HPDE6-E6E7 (cell line): ENCODE results near the gene KHK.

Experiments
- DNase-seq: peaks from one replicate; pipeline ENCODE4 v3.0.0; 2011; ENCODE audit warnings: missing footprints; ENCODE audit errors: extremely low spot score

Gene KHK

DNA sequence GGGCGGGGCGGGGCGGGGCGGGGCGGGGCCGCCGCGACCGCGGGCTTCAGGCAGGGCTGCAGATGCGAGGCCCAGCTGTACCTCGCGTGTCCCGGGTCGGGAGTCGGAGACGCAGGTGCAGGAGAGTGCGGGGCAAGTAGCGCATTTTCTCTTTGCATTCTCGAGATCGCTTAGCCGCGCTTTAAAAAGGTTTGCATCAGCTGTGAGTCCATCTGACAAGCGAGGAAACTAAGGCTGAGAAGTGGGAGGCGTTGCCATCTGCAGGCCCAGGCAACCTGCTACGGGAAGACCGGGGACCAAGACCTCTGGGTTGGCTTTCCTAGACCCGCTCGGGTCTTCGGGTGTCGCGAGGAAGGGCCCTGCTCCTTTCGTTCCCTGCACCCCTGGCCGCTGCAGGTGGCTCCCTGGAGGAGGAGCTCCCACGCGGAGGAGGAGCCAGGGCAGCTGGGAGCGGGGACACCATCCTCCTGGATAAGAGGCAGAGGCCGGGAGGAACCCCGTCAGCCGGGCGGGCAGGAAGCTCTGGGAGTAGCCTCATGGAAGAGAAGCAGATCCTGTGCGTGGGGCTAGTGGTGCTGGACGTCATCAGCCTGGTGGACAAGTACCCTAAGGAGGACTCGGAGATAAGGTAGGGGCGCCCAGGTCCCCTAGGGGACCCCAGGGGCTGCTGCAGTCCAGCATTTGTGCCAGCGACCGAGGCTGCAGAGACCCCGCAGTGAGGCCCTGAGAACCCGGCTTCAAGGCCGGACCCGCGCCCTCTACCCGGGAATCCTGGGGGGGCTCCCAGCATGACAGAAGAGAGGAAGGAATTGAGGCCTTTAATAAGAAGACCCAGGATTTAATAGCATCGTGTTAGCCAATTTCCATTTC lies at the start of gene KHK:
KHK (plus strand) TSS at position 49 of the 870 bp plus-strand sequence; CDS start at position 537, 488 bp downstream.
- peak; percentile 56 for DNase-seq

DNA sequence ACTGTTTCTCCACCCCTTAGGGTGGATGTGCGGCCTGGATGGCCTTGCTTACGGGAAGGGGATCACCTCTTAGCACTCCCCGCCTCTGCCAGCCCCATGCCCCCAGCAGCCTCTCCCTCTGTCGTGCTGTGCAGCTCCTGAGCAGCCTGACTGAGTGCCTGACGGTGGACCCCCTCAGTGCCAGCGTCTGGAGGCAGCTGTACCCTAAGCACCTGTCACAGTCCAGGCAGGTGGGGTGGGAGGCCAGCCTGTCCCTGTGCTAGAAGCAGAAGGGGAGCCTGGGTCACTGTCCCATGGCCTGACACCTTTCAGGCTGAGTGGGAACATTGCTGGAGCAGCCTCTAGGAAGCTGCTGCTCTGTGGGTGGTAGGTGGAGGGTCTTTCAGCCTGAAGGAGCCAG lies 48.6 kb upstream of the KHK start:
- DNase-seq, result no peak

DNA sequence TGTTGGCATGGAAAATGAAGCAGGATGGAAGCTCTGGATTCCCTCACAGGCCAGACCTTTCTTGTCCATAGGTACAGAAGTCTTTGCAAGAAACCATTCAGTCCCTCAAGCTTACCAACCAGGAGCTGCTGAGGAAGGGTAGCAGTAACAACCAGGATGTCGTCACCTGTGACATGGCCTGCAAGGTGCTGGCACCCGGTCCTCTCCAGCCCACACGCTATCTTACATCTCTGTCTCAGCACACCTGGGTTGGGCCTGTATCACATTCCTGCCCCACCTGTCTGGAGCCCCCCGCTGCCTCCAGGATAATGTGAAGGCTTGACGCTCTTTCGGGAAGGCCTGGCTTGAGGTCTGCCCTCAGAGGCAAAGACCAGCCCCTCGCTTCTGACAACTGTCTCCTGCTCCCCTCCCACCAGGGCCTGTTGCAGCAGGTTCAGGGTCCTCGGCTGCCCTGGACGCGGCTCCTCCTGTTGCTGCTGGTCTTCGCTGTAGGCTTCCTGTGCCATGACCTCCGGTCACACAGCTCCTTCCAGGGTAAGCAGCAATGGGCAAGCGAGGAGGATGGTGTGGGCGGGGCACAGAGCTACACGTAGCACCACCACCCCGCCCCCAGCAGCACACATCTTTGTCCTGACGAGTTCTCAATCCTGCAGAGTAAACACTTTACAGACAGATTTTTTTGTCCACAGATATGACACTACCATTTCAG lies 47.8 kb upstream of the KHK start:
- DNase-seq, result no peak

GRCh38 chr2:27039426-27039825 lies 47.1 kb upstream of the KHK start:
- DNase-seq, result no peak

DNA sequence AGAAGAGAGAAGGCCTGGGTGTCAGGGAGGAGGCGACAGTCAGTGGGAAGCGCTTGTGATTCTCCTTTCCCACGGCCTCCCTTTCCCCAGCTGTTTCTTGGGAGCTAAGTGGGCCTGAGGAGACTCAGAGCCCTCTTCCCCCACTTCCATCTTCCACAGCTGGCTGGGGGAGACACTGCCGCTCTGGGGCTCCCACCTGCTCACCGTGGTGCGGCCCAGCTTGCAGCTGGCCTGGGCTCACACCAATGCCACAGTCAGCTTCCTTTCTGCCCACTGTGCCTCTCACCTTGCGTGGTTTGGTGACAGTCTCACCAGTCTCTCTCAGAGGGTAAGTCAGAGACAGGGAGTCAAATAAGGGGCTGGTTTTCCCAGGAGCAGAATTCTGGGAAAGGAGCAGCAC lies 46.7 kb upstream of the KHK start:
- DNase-seq, result no peak

DNA sequence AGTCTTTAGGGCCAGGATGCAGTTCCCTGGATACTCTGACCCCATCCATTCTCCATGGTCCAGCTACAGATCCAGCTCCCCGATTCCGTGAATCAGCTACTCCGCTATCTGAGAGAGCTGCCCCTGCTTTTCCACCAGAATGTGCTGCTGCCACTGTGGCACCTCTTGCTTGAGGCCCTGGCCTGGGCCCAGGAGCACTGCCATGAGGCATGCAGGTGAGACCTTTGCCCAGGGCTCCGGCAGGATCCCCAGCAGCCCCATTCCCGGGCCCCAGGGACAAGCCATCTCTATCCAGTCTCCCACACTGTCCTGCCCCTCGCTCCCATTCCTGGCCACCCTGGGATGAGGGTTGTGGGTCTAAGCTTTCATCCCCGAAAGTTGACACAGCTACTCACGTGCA lies 46.3 kb upstream of the KHK start:
- DNase-seq, result no peak

DNA sequence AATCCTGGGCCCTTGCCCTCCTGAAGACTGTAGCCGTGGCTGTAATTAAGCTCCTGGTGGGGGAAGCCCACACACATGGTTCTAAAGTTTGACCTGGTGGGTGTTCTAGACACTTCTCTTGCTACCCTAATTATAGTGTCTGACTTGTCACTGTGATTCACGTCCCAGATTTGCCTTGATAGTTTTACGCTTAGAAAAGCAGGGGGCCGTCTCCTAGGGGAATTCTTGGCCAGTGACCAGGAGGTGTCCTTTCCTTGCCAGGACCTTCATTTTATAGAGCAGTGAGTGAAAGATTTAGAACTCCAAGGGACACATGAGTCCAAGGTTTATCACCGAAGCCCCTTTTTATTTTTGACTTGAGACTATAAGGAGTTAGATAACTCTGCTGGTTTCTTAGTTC lies 44.8 kb upstream of the KHK start:
- DNase-seq, result no peak

GRCh38 chr2:27042159-27042661 lies 44.4 kb upstream of the KHK start:
- DNase-seq, result no peak

- no peak for DNase-seq
Measured at GRCh38 chr2:27042985-27043634, 43.5 kb upstream of the KHK start.

GRCh38 chr2:27049422-27050280 lies 36.9 kb upstream of the KHK start:
- DNase-seq, result peak; percentile 34

DNA sequence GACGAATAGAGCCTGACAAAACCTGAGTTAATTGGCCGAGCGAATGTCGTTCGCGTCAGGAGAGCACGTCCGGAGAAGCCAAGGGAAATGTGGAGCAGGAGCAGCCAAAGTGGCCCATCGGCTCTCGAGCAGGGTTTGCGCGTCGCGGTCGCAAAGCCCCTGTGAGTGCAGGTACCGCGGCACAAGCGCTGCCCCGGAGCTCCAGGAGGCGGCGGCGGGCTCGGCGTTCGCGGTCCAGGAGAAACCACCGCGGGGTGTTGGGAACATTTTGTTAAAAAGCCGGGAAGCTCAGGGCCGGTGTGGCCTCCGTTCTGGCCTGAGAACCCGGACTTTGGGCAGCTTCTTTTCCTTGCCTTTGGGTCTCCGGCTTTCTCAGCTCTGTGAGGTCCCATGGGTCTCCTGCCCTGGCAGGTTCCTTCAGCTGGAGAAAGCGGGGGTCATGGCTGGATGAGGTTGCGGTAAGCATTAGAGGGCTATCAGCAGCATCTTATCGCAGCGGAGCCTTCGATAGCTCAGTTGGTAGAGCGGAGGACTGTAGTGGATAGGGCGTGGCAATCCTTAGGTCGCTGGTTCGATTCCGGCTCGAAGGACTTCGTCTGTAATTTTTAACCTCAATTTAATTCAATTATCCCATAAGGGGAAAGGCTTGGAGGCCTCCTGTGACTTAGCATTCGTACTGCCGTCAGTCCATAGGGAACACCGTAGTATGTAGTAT lies 36.1 kb upstream of the KHK start:
- peak; percentile 86 for DNase-seq

DNA sequence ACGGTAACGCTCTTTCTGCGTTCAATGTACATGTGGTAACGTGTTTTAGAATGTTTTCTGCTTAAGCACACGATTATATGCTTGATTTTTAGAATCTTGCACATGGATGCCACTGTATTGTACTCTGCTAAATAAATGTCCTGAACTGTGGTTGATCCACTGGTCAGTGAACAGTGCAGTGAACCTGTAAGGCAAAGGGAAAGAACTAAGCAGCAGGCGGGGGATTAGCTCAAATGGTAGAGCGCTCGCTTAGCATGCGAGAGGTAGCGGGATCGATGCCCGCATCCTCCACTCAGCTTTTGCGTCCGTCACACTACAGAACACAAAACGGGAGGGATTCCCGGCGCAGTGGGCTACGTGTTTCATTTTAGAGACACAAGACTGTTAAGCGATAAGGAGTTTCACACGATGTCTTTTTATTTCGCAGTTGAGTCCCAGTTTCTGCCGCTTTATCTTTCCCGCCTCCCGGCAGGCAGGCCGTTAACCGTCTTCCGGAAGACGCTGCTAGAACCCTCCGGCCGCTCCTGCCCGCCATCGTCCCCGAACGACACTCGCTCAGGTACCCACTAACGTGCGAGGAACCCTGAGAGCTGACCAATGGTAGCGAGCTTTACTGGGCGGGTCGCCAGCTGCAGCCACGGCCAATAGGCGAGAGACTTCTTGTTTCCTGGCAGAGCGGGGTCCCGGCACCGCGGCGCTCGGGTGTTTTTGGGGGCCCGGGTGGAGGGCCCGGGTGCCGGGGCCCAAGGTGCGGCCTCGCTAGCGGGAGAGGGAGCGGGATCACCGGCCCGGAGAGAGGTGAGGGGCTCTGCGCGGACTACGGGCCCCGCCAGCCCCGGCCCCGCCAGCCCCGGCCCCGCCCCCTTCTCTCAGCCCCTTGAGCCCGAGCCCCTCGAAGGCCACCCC lies 35.3 kb upstream of the KHK start, which contains the start of gene AGBL5:
AGBL5 (plus strand) TSS at position 673 of the 906 bp plus-strand sequence. CDS start 1,291 bp downstream, outside the sequence.
- peak; percentile 100 for DNase-seq

GRCh38 chr2:27051902-27052645 lies 34.5 kb upstream of the KHK start:
- no peak for DNase-seq

GRCh38 chr2:27053321-27053720 lies 33.3 kb upstream of the KHK start:
- no peak for DNase-seq

DNA sequence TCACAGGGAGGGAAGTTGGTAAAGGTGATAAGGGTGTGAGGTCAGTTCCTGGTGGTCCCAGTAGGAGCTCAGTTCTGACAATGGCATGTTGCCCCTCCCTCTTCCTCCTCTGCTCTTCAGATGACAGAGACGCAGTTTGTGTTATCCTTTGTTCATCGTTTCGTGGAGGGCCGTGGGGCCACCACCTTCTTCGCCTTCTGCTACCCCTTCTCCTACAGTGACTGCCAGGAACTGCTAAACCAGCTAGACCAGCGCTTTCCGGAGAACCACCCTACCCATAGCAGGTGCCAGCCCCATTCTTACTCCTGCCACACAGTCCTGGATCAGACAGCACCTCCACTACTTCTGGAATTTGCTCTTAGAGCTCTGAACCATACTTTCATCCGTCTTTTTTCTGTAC lies 32.8 kb upstream of the KHK start:
- DNase-seq, result no peak

DNA sequence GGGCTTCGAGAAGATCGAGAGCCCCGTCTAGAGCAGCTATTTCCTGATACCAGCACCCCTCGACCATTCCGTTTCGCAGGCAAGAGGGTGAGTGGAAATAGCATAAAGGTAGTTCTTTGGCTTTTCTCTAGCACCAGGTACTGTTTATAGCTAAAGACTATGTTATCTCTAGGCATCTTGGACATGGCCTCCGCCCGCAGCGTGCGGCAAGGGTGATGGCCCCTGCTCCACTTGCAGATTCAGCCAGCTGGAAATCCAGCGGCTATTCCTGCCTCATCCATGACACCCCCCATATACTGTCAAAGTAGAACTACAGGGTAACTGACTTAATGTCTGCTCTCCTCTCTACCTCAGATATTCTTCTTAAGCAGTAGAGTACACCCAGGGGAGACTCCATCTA lies 31.9 kb upstream of the KHK start:
- no peak for DNase-seq

DNA sequence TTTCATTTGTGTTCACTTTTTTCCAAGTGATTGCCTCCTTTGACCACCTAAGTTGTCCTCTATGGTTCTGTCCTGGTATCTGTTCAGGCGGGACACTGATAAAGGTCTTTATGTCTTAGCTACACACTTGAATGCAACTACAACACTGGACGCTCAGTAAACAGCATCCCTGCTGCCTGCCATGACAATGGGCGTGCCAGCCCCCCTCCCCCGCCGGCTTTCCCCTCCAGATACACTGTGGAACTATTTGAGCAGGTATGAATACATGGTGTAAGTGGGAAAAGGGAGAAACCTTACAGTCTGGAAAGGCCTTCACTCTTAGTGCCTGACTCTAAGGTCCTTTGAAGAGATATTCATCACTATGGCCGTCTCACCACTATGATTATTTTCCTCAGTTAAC lies 29.4 kb upstream of the KHK start:
- no peak for DNase-seq

DNA sequence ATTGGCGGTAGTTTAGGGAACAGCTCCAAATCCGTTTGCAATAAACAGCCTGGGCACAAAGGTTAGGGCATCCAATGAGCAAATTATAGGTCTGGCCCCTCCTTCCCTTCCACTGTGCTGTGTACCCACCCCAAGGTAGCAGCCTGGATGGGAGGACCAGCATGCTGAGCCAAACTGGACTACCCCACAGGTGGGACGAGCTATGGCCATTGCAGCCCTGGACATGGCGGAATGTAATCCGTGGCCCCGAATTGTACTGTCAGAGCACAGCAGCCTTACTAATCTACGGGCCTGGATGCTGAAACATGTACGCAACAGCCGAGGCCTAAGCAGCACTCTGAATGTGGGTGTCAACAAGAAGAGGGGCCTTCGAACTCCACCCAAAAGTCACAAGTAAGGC lies 28.4 kb upstream of the KHK start:
- no peak for DNase-seq
